ENCODE results near the gene ALOXE3.

Gene ALOXE3

DNA sequence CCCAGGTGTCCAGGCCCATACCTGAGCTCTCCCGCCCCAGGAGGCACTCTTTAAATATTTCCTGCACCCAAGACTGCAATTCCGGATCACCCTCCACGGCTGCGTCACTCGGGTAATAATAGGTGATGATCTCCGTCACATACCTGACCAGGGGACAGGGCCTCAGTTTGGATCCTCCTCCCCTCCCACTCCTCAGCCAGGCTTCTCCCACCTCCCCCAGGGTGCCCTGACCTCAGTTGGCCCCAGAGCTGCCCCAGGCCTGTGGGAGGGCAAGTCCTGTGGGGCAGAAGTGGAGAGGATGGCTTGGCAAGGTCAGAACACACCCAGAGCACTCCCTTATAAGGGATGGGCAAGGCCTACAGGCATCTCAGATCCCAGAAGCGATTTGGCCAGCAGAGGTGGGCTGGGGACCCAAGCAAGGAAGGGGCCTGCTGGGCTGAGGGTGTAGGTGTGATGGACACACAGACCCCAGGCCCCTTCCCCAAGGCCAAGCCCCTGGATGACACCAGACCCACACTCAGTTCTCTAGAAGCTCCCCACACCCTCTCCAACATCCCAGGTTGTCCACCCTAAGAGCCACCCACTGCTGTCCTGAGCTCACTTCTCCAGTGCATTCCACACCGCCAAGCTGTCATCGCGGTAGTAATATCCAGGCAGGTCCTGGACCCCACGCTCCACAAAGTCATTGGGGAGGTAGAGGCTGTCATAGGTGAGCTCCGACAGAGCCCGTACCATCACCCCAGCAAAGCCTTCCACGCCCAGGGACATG is 42.6 kb downstream of the ALOXE3 start:
- Histone ChIP-seq H3K4ac (ENCODE audit: low read depth, low read length) (no peak overlapping the region), H3K9ac (ENCODE audit: low read length) (no peak overlapping the region), H3K36me3 (ENCODE audit: control insufficient read depth in 1 of 2, insufficient read depth in 2 of 2, low read length in 2 of 2) (no peaks in the 10 kb centered on the region), H3K27ac (ENCODE audit: low read depth, low read length) (no peak overlapping the region), H2BK5ac (ENCODE audit: low read depth, low read length, poor library complexity) (no peak overlapping the region), H3K23ac (ENCODE audit: low read length) (no peak overlapping the region), H3K79me1 (ENCODE audit: low read length) (no peaks in the 10 kb centered on the region), H4K12ac (ENCODE audit: low read depth, low read length) (no peak overlapping the region), H3K9me3 (ENCODE audit: insufficient read depth, low read depth, low read length) (peaks cover 11% of the 10 kb centered on the region), H2BK120ac (ENCODE audit: insufficient read depth, low read length, poor library complexity) (no peak overlapping the region), H2AK5ac (ENCODE audit: low read length) (no peak overlapping the region), H3K79me2 (ENCODE audit: control insufficient read depth, insufficient read depth, low read length, poor library complexity) (no peaks in the 10 kb centered on the region), H3K4me1 (ENCODE audit: control insufficient read depth in 1 of 2, insufficient read depth in 2 of 2, low read length in 2 of 2) (peaks cover 3 to 6% of the 10 kb centered on the region in 2 experiments), H2AFZ (ENCODE audit: insufficient read depth, low read length, poor library complexity) (no peak overlapping the region), H3K14ac (ENCODE audit: low read length) (no peak overlapping the region), H4K91ac (ENCODE audit: low read depth, low read length) (no peak overlapping the region), H4K8ac (ENCODE audit: low read depth, low read length) (no peak overlapping the region), H3K27me3 (ENCODE audit: insufficient read depth, low read length) (peaks cover 56% of the 10 kb centered on the region), H3K4me2 (ENCODE audit: low read length) (no peak overlapping the region), H3K18ac (ENCODE audit: low read length) (no peak overlapping the region), H3K4me3 (ENCODE audit: low read depth, low read length) (no peak overlapping the region), H2BK12ac (ENCODE audit: low read length) (no peak overlapping the region)
- WGBS (ENCODE audit: extremely low coverage, insufficient coverage, insufficient read length), result no CpG with 5 or more reads among the region's 14 CpGs
- DNase-seq, result no peak

DNA sequence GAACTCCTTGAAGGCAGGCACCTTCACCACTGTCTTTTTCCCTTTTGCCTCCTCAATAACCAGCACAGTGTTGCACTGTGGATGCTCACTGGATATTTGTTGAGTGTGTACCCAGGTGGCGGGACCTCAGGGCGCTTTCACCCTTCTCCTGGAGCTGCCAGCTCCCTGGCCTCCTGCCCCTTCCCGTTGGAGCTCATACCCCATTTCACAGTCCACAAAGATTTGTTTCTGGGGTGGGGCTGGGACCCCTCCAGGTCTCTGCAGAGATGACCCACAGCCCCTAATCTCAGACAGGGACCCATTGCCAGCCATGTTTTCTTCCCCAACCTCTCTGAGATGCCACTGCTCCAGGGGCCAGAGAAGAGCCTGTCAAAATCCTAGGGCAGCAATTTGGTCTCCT is 43.2 kb downstream of the ALOXE3 start:
- Histone ChIP-seq H3K9ac (ENCODE audit: low read length) (no peak overlapping the region), H3K4me2 (ENCODE audit: low read length) (no peak overlapping the region), H4K12ac (ENCODE audit: low read depth, low read length) (no peak overlapping the region), H3K4ac (ENCODE audit: low read depth, low read length) (no peak overlapping the region), H3K4me3 (ENCODE audit: low read depth, low read length) (no peak overlapping the region), H3K79me1 (ENCODE audit: low read length) (no peaks in the 10 kb centered on the region), H2AFZ (ENCODE audit: insufficient read depth, low read length, poor library complexity) (no peak overlapping the region), H3K9me3 (ENCODE audit: insufficient read depth, low read depth, low read length) (peaks cover 11% of the 10 kb centered on the region), H2BK12ac (ENCODE audit: low read length) (no peak overlapping the region), H3K14ac (ENCODE audit: low read length) (no peak overlapping the region), H3K79me2 (ENCODE audit: control insufficient read depth, insufficient read depth, low read length, poor library complexity) (no peaks in the 10 kb centered on the region), H3K36me3 (ENCODE audit: control insufficient read depth in 1 of 2, insufficient read depth in 2 of 2, low read length in 2 of 2) (no peaks in the 10 kb centered on the region), H4K91ac (ENCODE audit: low read depth, low read length) (no peak overlapping the region), H3K18ac (ENCODE audit: low read length) (no peak overlapping the region), H3K4me1 (ENCODE audit: control insufficient read depth in 1 of 2, insufficient read depth in 2 of 2, low read length in 2 of 2) (peaks cover 3 to 6% of the 10 kb centered on the region in 2 experiments), H3K27me3 (ENCODE audit: insufficient read depth, low read length) (peaks cover 58% of the 10 kb centered on the region), H2AK5ac (ENCODE audit: low read length) (no peak overlapping the region), H2BK120ac (ENCODE audit: insufficient read depth, low read length, poor library complexity) (no peak overlapping the region), H4K8ac (ENCODE audit: low read depth, low read length) (no peak overlapping the region), H2BK5ac (ENCODE audit: low read depth, low read length, poor library complexity) (no peak overlapping the region), H3K23ac (ENCODE audit: low read length) (no peak overlapping the region), H3K27ac (ENCODE audit: low read depth, low read length) (no peak overlapping the region)
- no CpG with 5 or more reads among the region's 3 CpGs for WGBS (ENCODE audit: extremely low coverage, insufficient coverage, insufficient read length)
- no peak for DNase-seq

- Histone ChIP-seq H3K4ac (ENCODE audit: low read depth, low read length) (no peak overlapping the region), H3K27ac (ENCODE audit: low read depth, low read length) (no peak overlapping the region), H3K23ac (ENCODE audit: low read length) (no peak overlapping the region), H3K36me3 (ENCODE audit: control insufficient read depth in 1 of 2, insufficient read depth in 2 of 2, low read length in 2 of 2) (no peaks in the 10 kb centered on the region), H3K18ac (ENCODE audit: low read length) (no peak overlapping the region), H4K91ac (ENCODE audit: low read depth, low read length) (no peak overlapping the region), H2BK5ac (ENCODE audit: low read depth, low read length, poor library complexity) (no peak overlapping the region), H4K8ac (ENCODE audit: low read depth, low read length) (no peak overlapping the region), H3K79me2 (ENCODE audit: control insufficient read depth, insufficient read depth, low read length, poor library complexity) (no peaks in the 10 kb centered on the region), H3K4me2 (ENCODE audit: low read length) (no peak overlapping the region), H2AK5ac (ENCODE audit: low read length) (no peak overlapping the region), H2BK12ac (ENCODE audit: low read length) (no peak overlapping the region), H3K4me1 (ENCODE audit: control insufficient read depth in 1 of 2, insufficient read depth in 2 of 2, low read length in 2 of 2) (peaks cover 3% of the 10 kb centered on the region in 2 experiments), H3K27me3 (ENCODE audit: insufficient read depth, low read length) (peaks cover 55% of the 10 kb centered on the region), H2AFZ (ENCODE audit: insufficient read depth, low read length, poor library complexity) (no peak overlapping the region), H3K9me3 (ENCODE audit: insufficient read depth, low read depth, low read length) (peaks cover 10% of the 10 kb centered on the region), H3K79me1 (ENCODE audit: low read length) (no peaks in the 10 kb centered on the region), H3K9ac (ENCODE audit: low read length) (no peak overlapping the region), H3K14ac (ENCODE audit: low read length) (no peak overlapping the region), H4K12ac (ENCODE audit: low read depth, low read length) (no peak overlapping the region), H2BK120ac (ENCODE audit: insufficient read depth, low read length, poor library complexity) (no peak overlapping the region), H3K4me3 (ENCODE audit: low read depth, low read length) (no peak overlapping the region)
- no peak for DNase-seq
- no CpG with 5 or more reads among the region's 7 CpGs for WGBS (ENCODE audit: extremely low coverage, insufficient coverage, insufficient read length)
Observed at GRCh38 chr17:8074554-8074953, 43.8 kb downstream of the ALOXE3 start.

DNA sequence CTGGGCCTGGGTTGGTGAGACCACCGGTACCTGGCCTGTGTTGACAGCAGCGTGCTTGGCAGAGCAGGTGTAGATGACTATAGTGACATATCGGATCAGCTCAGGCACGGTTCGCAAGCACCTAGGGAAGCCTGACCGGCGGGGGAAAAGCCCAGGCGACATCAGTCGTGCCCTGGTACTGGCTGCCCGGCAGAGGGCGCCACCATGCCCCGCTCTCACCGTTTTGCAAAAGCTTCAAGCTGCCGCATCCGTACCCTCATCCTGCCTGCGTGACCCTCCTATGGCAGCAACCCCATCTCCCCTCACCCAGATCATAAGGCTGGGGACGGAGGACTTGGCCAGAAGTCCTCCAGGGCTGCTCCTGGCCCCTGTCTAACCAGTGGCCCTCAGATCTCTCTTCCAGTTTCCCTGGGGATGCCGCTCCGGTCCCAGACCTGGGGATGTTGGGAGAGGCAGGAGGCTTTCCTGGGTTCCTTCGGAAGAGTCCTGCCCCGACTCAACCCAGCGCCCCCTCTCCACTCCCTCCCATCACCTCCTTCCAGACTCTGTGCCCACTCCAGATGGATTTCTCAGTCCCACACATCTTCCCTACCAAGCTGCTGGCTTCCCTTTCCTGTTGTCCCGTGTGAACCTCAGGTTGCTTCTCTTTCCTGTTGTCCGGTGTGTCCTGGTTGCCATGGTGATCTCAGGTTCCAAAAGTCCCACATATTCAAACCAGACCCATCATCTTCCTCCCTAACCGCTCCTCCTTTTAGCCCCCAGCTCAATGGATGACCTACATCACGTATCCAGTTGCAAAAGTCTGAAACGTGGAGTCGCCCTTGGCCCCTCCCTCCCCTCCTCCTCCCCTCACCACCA is 44.5 kb downstream of the ALOXE3 start:
- Histone ChIP-seq H3K27ac (ENCODE audit: low read depth, low read length) (no peak overlapping the region), H3K79me2 (ENCODE audit: control insufficient read depth, insufficient read depth, low read length, poor library complexity) (no peaks in the 10 kb centered on the region), H3K79me1 (ENCODE audit: low read length) (no peaks in the 10 kb centered on the region), H3K18ac (ENCODE audit: low read length) (no peak overlapping the region), H2BK5ac (ENCODE audit: low read depth, low read length, poor library complexity) (no peak overlapping the region), H2AK5ac (ENCODE audit: low read length) (no peak overlapping the region), H3K9ac (ENCODE audit: low read length) (no peak overlapping the region), H3K4me1 (ENCODE audit: control insufficient read depth in 1 of 2, insufficient read depth in 2 of 2, low read length in 2 of 2) (no peaks in the 10 kb centered on the region), H3K36me3 (ENCODE audit: control insufficient read depth in 1 of 2, insufficient read depth in 2 of 2, low read length in 2 of 2) (no peaks in the 10 kb centered on the region), H3K4ac (ENCODE audit: low read depth, low read length) (no peak overlapping the region), H4K12ac (ENCODE audit: low read depth, low read length) (no peak overlapping the region), H4K8ac (ENCODE audit: low read depth, low read length) (no peak overlapping the region), H2BK120ac (ENCODE audit: insufficient read depth, low read length, poor library complexity) (no peak overlapping the region), H3K4me2 (ENCODE audit: low read length) (no peak overlapping the region), H3K23ac (ENCODE audit: low read length) (no peak overlapping the region), H4K91ac (ENCODE audit: low read depth, low read length) (no peak overlapping the region), H3K27me3 (ENCODE audit: insufficient read depth, low read length) (peaks cover 49% of the 10 kb centered on the region), H3K4me3 (ENCODE audit: low read depth, low read length) (no peak overlapping the region), H3K9me3 (ENCODE audit: insufficient read depth, low read depth, low read length) (peaks cover 6% of the 10 kb centered on the region), H3K14ac (ENCODE audit: low read length) (no peak overlapping the region), H2AFZ (ENCODE audit: insufficient read depth, low read length, poor library complexity) (no peak overlapping the region), H2BK12ac (ENCODE audit: low read length) (no peak overlapping the region)
- peak; percentile 64 to 83 for DNase-seq
- WGBS (ENCODE audit: extremely low coverage, insufficient coverage, insufficient read length), result no CpG with 5 or more reads among the region's 28 CpGs

Measured in trophoblast cell (in vitro differentiated cells and primary cell).